DMS 273 treated with DMSO at 0.1 percent for 48 hours (cell line): ENCODE data around the gene ANXA11.
A peak's percentile ranks its signal among the peaks of the same experiment; 100 is the strongest.
"Not testable (repeated sequence)": the region's sequence is repeated elsewhere in the genome, so short reads cannot be mapped to it uniquely, and the experiment has no call there.

Source experiments
- DNase-seq: peaks from one replicate; lab custom pipeline; 2025; lab: John Stamatoyannopoulos, UW

The ANXA11 gene

GRCh38 chr10:80144696-80145131, 60.6 kb downstream of the ANXA11 start:
- DNase-seq, result no peak

- no peak for DNase-seq
Observed at GRCh38 chr10:80144067-80144695, 61.2 kb downstream of the ANXA11 start.

GRCh38 chr10:80141696-80142460, 63.5 kb downstream of the ANXA11 start:
- no peak for DNase-seq

GRCh38 chr10:80140251-80140650, 65.1 kb downstream of the ANXA11 start:
- DNase-seq, result no peak

GRCh38 chr10:80139265-80139664, 66.1 kb downstream of the ANXA11 start:
- no peak for DNase-seq

GRCh38 chr10:80137920-80138319, 67.4 kb downstream of the ANXA11 start:
- DNase-seq, result no peak

- no peak for DNase-seq
Observed at GRCh38 chr10:80137031-80137862, 68.1 kb downstream of the ANXA11 start.

- no peak for DNase-seq
Observed at GRCh38 chr10:80136134-80136571, 69.2 kb downstream of the ANXA11 start.

GRCh38 chr10:80133687-80134086, 71.7 kb downstream of the ANXA11 start:
- not testable (repeated sequence) for DNase-seq

- DNase-seq, result no peak
Observed at GRCh38 chr10:80133206-80133605, 72.1 kb downstream of the ANXA11 start.

- no peak for DNase-seq
Observed at GRCh38 chr10:80132299-80133139, 72.8 kb downstream of the ANXA11 start, which contains the start of gene PLAC9. TSS of gene PLAC9 (plus strand) at chr10:80132730. CDS start at chr10:80132763, 33 bp downstream.

- DNase-seq, result no peak
Observed at GRCh38 chr10:80131499-80131901, 73.8 kb downstream of the ANXA11 start.

- DNase-seq, result no peak
Observed at GRCh38 chr10:80126876-80127275, 78.5 kb downstream of the ANXA11 start.

- DNase-seq, result no peak
Observed at GRCh38 chr10:80122746-80123145, 82.6 kb downstream of the ANXA11 start.

- DNase-seq, result no peak
Observed at GRCh38 chr10:80122110-80122710, 83.1 kb downstream of the ANXA11 start.

GRCh38 chr10:80118669-80119068, 86.7 kb downstream of the ANXA11 start:
- no peak for DNase-seq

GRCh38 chr10:80110986-80111385, 94.4 kb downstream of the ANXA11 start:
- no peak for DNase-seq

GRCh38 chr10:80108576-80109239, 96.6 kb downstream of the ANXA11 start:
- peak; percentile 72 for DNase-seq

GRCh38 chr10:80104066-80104926, 101.0 kb downstream of the ANXA11 start:
- DNase-seq, result no peak
